Tibial artery (tissue), 4 donors: Measurements from ENCODE around the gene SYNE1.

Experiments
- DNase-seq, 2 donors: peaks; one replicate each; pipeline ENCODE4 v3.0.0-alpha.2; 2019
- H3K27ac ChIP-seq, 2 donors: fragments of 200-600 bp; sonication (generic) in 1 of 2; 1 replicate in 1 of 2; 2 replicates in 1 of 2; pipeline ENCODE4 v1.5.1; 2018 to 2019; ENCODE audit warnings: mild to moderate bottlenecking in 1 of 2
- H3K27me3 ChIP-seq, 2 donors: fragments of 200-600 bp; sonication (generic) in 1 of 2; one replicate each; pipeline versions ENCODE4 v1.5.1 to v1.6.0; 2016 to 2019
- H3K36me3 ChIP-seq, 3 donors: fragments of 200-600 bp; sonication (generic) in 2 of 3; one replicate each; pipeline ENCODE4 v1.5.1; 2016 to 2019; ENCODE audit warnings: mild to moderate bottlenecking in 2 of 3
- H3K4me1 ChIP-seq, 4 donors: fragments of 200-600 bp; sonication (generic) in 2 of 4; 1 replicate in 3 of 4; 2 replicates in 1 of 4; pipeline ENCODE4 v1.5.1; 2016 to 2019
- H3K4me3 ChIP-seq, 2 donors: fragments of 200-600 bp; sonication (generic) in 1 of 2; 1 replicate in 1 of 2; 2 replicates in 1 of 2; pipeline ENCODE4 v1.5.1; 2018 to 2019; ENCODE audit warnings: mild to moderate bottlenecking in 2 of 2
- H3K9me3 ChIP-seq, 3 donors: fragments of 200-600 bp; sonication (generic) in 1 of 3; one replicate each; pipeline ENCODE4 v1.5.1; 2016 to 2019
- intact Hi-C: fragments of 100-400 bp; cut with DNase I; formaldehyde crosslinking; loops from one replicate; pipeline ENCODE4 v1.15.0; 2023; ENCODE audit warnings: low total_unique reads
- TF ChIP-seq, protein P1 (sequence below), 2 experiments: fragments of 200-600 bp in 1 of 2; fragments of 450-650 bp in 1 of 2; IDR thresholded peaks; one replicate each; pipeline ENCODE4 v1.5.1; 2017 to 2019; ENCODE audit warnings: antibody characterized with exemption in 2 of 2, mild to moderate bottlenecking in 1 of 2, moderate library complexity in 1 of 2

SYNE1 gene

DNA sequence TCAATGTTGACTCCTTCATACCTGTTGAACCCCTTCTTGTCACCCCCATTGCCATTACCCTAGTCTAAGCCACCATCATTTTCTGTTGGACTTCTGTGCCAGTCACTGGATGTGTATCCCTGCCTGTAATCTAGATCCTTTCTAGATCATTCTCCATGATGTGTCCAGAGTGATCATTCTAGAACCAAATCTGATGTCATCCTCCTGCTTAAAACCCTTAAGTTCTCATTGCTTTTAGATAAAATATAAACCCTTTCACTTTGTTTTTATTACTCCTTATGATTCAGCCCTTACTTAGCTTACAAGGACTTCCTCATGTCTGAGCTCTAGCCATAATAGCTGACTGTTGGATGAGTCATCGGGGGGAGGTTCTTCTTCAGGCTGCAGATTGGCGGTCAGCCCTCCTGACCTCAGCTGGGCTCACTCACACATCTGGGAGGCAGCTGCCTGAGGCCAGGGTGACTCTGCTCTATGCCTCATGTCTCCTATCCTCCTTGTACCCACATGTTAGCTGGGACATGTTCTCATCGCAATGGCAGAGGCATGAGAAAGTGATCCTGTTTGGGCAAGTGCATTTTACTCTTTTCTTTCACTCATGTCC lies 542.1 kb downstream of the SYNE1 start:
- no peaks in the 10 kb centered on the region for H3K9me3 ChIP-seq
- peaks cover 0 to 5% (median 0%) of the 10 kb centered on the region in 3 donors for H3K36me3 ChIP-seq
- TF ChIP-seq, protein P1, sequence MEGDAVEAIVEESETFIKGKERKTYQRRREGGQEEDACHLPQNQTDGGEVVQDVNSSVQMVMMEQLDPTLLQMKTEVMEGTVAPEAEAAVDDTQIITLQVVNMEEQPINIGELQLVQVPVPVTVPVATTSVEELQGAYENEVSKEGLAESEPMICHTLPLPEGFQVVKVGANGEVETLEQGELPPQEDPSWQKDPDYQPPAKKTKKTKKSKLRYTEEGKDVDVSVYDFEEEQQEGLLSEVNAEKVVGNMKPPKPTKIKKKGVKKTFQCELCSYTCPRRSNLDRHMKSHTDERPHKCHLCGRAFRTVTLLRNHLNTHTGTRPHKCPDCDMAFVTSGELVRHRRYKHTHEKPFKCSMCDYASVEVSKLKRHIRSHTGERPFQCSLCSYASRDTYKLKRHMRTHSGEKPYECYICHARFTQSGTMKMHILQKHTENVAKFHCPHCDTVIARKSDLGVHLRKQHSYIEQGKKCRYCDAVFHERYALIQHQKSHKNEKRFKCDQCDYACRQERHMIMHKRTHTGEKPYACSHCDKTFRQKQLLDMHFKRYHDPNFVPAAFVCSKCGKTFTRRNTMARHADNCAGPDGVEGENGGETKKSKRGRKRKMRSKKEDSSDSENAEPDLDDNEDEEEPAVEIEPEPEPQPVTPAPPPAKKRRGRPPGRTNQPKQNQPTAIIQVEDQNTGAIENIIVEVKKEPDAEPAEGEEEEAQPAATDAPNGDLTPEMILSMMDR (IDR thresholded peaks at IDR 0.05): no peak
- no peaks in the 10 kb centered on the region for H3K27me3 ChIP-seq
- no peak overlapping the region for H3K4me3 ChIP-seq
- H3K27ac ChIP-seq: peak overlapping the region; percentile 56 to 75
- intact Hi-C loops: no loop called here
- peak; percentile 86 to 92 for DNase-seq
- H3K4me1 ChIP-seq: peaks cover 0 to 60% (median 36%) of the 10 kb centered on the region in 4 donors

DNA sequence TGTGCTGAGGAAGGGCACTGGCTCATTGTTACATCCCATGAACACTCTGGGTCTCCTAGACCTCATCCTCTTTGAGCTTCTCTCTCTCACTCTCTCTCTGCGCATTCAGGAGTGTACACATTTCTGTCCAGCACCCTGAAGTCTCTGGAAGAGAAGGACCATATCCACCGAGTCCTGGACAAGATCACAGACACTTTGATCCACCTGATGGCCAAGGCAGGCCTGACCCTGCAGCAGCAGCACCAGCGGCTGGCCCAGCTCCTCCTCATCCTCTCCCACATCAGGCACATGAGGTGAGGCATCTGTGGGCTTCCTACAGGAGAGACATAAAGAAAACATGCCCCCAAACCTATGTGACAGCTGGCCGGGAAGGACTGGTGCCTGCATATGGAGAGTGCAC lies 542.9 kb downstream of the SYNE1 start:
- Histone ChIP-seq H3K36me3 (peaks cover 0 to 5% (median 0%) of the 10 kb centered on the region in 3 donors), H3K27ac (peak overlapping the region; percentile 56 to 75), H3K9me3 (no peaks in the 10 kb centered on the region), H3K27me3 (no peaks in the 10 kb centered on the region), H3K4me1 (peaks cover 0 to 66% (median 40%) of the 10 kb centered on the region in 4 donors), H3K4me3 (no peak overlapping the region)
- DNase-seq: no peak
- TF ChIP-seq, protein P1 (IDR thresholded peaks at IDR 0.05): no peak
- intact Hi-C loops: no loop called here

DNA sequence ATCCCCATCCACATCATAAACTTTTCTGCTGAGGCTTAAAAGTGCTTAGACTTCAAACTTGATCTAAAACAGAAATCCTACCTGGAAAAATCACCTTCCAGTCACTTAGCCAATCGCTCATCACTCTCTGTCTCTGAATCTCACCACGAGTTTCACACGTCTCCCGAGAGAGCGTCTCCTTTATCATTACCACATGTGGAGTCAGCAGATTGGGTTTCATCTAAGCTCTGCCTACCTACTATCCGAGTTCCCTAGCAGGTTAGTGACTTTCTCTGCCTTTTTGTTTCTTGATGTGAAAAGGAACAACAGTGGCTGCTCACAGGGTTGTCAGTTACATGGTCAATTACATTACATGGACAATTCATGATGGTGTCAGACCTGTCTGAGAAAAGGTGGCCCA lies 543.5 kb downstream of the SYNE1 start:
- intact Hi-C loops: no loop called here

DNA sequence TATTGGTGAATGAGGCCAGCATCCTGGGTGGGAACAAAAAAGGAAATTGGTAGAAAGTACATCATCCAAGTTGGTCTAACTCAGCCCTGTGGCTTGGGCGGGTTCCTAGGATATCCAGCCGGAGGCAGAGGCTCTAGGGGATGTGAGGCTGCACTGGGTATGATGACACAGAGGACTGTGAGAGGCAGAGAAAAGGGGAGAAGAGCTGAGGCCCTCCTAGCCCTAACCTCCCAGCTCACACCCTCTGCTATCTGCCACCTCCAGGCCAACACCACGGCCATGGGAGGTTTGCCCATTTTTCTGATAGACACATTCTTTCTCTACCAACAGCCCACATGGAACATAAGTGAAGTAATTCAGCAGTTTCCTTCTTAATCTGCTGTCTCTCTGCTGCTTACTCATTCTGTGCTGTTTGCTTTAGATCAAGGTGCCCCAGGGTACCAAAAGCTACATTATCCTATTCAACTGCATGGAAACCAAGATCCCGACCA lies 545.3 kb downstream of the SYNE1 start:
- Histone ChIP-seq H3K27me3 (no peaks in the 10 kb centered on the region), H3K4me1 (peaks cover 0 to 55% (median 36%) of the 10 kb centered on the region in 4 donors), H3K36me3 (no peaks in the 10 kb centered on the region), H3K27ac (peak overlapping the region in 1 of 2 donors; percentile 5), H3K4me3 (no peak overlapping the region), H3K9me3 (no peaks in the 10 kb centered on the region)
- intact Hi-C loops: no loop called here
- no peak for DNase-seq
- TF ChIP-seq, protein P1 (IDR thresholded peaks at IDR 0.05): no peak

More for the DNA sequence above, 543.5 kb downstream of the SYNE1 start:
- TF ChIP-seq, protein P1 (IDR thresholded peaks at IDR 0.05): no peak
- DNase-seq: no peak
- H3K27me3 ChIP-seq: no peaks in the 10 kb centered on the region
- peaks cover 0 to under 1% (median 0%) of the 10 kb centered on the region in 3 donors for H3K36me3 ChIP-seq
- H3K9me3 ChIP-seq: no peaks in the 10 kb centered on the region
- peaks cover 0 to 66% (median 40%) of the 10 kb centered on the region in 4 donors for H3K4me1 ChIP-seq
- H3K27ac ChIP-seq: peak overlapping the region in 1 of 2 donors; percentile 75
- H3K4me3 ChIP-seq: no peak overlapping the region

DNA sequence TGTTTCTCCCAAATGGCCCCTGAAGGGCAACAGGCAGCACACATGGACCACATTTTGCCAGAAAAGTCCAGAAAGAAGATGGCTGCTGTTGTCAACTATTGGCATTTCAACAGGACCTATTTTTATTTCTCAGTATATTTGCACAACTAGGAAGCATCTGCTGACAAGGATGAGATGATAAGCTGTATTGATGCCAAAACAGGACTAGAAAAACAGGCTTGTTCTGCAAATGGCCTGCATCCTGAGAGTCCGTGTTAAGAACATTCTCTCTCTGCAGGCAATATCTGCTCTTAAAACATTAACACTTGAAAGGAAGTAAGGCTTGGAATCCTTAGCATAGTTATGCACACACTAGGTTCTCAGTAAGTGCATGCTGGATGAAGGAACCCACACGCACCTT lies 546.0 kb downstream of the SYNE1 start:
- Histone ChIP-seq H3K9me3 (no peaks in the 10 kb centered on the region), H3K4me1 (peaks cover 0 to 48% (median 29%) of the 10 kb centered on the region in 4 donors), H3K27me3 (no peaks in the 10 kb centered on the region), H3K4me3 (no peak overlapping the region), H3K27ac (no peak overlapping the region), H3K36me3 (no peaks in the 10 kb centered on the region)
- intact Hi-C loops: no loop called here
- TF ChIP-seq, protein P1 (IDR thresholded peaks at IDR 0.05): no peak
- no peak for DNase-seq
